GM23338 (cell line): ENCODE measurements around the gene RNF2. TPM values are rescaled to one million over a fixed set of nuclear protein-coding genes. Genes with fewer than 3 reads are reported as not detected.

Experiments used
- polyA plus RNA-seq: library from polyadenylated mRNA; unstranded; fragments of >200 nt; fragmentation: Nextera tagmentation; extraction: Ambion mirVana; gene quantifications from 2 replicates; pipeline ENCODE4 v1.2.1, GENCODE V29; 2016
- small RNA-seq: library from RNA; depleted of rRNA; stranded (forward); fragments of <200 nt; gene quantifications from one replicate; pipeline ENCODE3, GENCODE V24; 2014; ENCODE audit warnings: low replicate concordance
- total RNA-seq: library from RNA; depleted of rRNA; stranded (reverse); fragments of >200 nt; shearing (Covaris generic); gene quantifications from 2 replicates; pipeline ENCODE4 v1.2.3, GENCODE V29; 2014; rRNA removed

RNF2 gene
- total and polyA plus RNA-seq, 2 experiments from 2014 or later = 33.3 to 51.4 TPM

Small RNA genes lying within 50 kb of the gene (small RNA-seq; reads per million reads assigned to genes)
- gene RNA5SP72 = not detected

Other genes starting within 250 kb of the RNF2 start
- 11.1 and 12.3 TPM in 2 replicates for gene NIBAN1, start 71.0 kb upstream of the RNF2 start, total RNA-seq
- gene NIBAN1, start 71.0 kb upstream of the RNF2 start, polyA plus RNA-seq = 3.7 and 5.5 TPM in 2 replicates
- 30.0 and 30.8 TPM in 2 replicates for gene TRMT1L, start 111.4 kb downstream of the RNF2 start, total RNA-seq
- gene TRMT1L, start 111.4 kb downstream of the RNF2 start, polyA plus RNA-seq = 10.7 and 11.7 TPM in 2 replicates
- 5.7 TPM in 2 replicates for gene SWT1, start 111.6 kb downstream of the RNF2 start, total RNA-seq
- 2.3 and 3.6 TPM in 2 replicates for gene SWT1, start 111.6 kb downstream of the RNF2 start, polyA plus RNA-seq